ENCODE data around the gene GRIK4. TPM values are rescaled to one million over a fixed set of nuclear protein-coding genes. Genes with fewer than 3 reads are reported as not detected.
"Not testable (repeated sequence)": the region's sequence is repeated elsewhere in the genome, so short reads cannot be mapped to it uniquely, and the experiment has no call there.

GRIK4 gene
- total and polyA plus RNA-seq, 8 donors = 0.02 TPM; not detected in 7

DNA sequence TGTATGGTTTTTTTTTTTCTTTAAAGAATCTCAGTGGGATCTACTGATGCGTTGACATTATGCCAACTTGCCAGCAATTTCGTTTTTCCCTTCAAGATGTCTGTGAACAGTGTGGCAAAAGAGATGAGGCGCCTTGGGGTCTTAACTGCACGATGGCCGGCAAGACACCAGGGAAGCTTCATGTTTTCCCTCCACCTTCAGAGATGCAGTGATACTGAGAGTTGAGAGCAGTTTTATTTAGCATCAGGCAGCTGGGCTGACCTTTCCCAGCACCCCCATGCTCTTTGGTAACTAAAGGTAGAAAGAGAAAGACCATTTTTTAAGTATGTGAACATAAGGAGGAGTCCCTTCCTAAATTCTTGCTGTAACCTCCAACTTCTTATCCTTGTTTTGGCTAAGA is 11.7 kb upstream of the GRIK4 start:
- TF ChIP-seq, protein P1, sequence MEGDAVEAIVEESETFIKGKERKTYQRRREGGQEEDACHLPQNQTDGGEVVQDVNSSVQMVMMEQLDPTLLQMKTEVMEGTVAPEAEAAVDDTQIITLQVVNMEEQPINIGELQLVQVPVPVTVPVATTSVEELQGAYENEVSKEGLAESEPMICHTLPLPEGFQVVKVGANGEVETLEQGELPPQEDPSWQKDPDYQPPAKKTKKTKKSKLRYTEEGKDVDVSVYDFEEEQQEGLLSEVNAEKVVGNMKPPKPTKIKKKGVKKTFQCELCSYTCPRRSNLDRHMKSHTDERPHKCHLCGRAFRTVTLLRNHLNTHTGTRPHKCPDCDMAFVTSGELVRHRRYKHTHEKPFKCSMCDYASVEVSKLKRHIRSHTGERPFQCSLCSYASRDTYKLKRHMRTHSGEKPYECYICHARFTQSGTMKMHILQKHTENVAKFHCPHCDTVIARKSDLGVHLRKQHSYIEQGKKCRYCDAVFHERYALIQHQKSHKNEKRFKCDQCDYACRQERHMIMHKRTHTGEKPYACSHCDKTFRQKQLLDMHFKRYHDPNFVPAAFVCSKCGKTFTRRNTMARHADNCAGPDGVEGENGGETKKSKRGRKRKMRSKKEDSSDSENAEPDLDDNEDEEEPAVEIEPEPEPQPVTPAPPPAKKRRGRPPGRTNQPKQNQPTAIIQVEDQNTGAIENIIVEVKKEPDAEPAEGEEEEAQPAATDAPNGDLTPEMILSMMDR (IDR thresholded peaks at IDR 0.05) = no peak
- Histone ChIP-seq H3K27me3 (peaks cover 0 to 14% (median 0%) of the 10 kb centered on the region in 4 donors), H3K4me1 (no peaks in the 10 kb centered on the region), H3K9me3 (no peaks in the 10 kb centered on the region), H3K4me3 (no peak overlapping the region), H3K36me3 (no peaks in the 10 kb centered on the region), H3K27ac (no peak overlapping the region)
- ATAC-seq = no peak
- FAIRE-seq = no peak
- no peak for DNase-seq
- 66 to 79% methylated on average over 5 of the region's 5 CpGs for WGBS, 2 donors
- intact Hi-C loops (cut with DNase I) = no loop called here

DNA sequence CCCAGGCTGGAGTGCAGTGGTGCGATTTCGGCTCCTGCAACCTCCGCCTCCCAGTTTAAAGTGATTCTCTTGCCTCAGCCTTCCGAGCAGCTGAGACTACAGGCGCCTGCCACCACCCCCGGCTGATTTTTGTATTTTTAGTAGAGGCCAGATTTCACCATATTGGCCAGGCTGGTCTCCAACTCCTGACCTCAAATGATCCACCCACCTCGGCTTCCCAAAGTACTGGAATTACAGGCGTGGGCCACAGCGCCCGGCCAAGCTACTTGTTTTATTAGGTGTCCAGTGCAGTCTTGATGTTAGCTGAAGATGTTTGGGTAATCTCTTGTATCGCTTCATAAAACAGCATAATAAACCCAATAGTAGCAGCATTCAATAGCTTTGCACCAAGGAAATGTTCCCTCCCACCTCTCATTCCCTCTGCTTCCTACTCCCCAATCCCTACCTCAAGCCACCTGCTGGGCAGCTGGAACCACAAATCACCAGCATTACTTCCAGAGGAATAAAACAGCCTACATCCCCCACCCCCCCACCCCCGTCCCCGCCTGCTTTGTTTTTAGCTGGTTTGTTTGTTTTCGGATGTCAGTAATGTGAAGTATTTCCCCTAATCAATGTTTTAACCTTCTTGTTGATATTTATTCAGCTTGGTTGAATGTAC is 11.0 kb upstream of the GRIK4 start:
- DNase-seq = no peak
- 54% methylated on average over 14 of the region's 14 CpGs for WGBS, 2 donors
- intact Hi-C loops (cut with DNase I) = no loop called here

DNA sequence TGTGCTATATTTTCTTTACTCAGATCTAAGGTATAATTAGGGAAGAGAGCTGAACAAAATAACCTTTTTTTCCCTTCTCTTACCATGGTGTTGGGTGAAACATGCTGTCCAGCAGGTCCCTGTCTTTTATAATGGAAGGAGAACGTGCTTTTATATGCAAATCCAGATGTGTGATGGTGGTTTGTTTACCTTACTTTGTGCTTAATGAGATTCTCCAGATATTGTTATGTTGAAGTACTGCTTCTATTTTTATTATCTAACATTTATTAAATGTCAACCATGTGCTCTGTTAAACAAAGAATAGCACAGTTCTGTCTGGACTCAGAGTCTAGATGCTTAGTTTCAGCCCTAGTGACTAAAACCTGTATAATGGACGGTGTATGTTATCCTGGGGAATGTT is 10.1 kb upstream of the GRIK4 start:
- no peak for FAIRE-seq
- WGBS, 2 donors = 32 to 33% methylated on average over 2 of the region's 2 CpGs
- H3K36me3 ChIP-seq = no peaks in the 10 kb centered on the region
- H3K4me3 ChIP-seq = no peak overlapping the region
- DNase-seq = no peak
- ATAC-seq = no peak
- no peaks in the 10 kb centered on the region for H3K9me3 ChIP-seq
- intact Hi-C loops (cut with DNase I) = no loop called here
- H3K27me3 ChIP-seq = peaks cover 0 to 28% (median 0%) of the 10 kb centered on the region in 4 donors
- H3K27ac ChIP-seq = no peak overlapping the region
- H3K4me1 ChIP-seq = no peaks in the 10 kb centered on the region
- TF ChIP-seq, protein P1 (IDR thresholded peaks at IDR 0.05) = no peak

More for the DNA sequence above, 11.0 kb upstream of the GRIK4 start:
- H3K27ac ChIP-seq = no peak overlapping the region
- H3K4me3 ChIP-seq = no peak overlapping the region
- FAIRE-seq (no peak), ATAC-seq (no peak)
- H3K4me1 ChIP-seq = no peaks in the 10 kb centered on the region
- H3K36me3 ChIP-seq = no peaks in the 10 kb centered on the region
- TF ChIP-seq, protein P1 (IDR thresholded peaks at IDR 0.05) = no peak
- peaks cover 0 to 20% (median 0%) of the 10 kb centered on the region in 4 donors for H3K27me3 ChIP-seq
- no peaks in the 10 kb centered on the region for H3K9me3 ChIP-seq

DNA sequence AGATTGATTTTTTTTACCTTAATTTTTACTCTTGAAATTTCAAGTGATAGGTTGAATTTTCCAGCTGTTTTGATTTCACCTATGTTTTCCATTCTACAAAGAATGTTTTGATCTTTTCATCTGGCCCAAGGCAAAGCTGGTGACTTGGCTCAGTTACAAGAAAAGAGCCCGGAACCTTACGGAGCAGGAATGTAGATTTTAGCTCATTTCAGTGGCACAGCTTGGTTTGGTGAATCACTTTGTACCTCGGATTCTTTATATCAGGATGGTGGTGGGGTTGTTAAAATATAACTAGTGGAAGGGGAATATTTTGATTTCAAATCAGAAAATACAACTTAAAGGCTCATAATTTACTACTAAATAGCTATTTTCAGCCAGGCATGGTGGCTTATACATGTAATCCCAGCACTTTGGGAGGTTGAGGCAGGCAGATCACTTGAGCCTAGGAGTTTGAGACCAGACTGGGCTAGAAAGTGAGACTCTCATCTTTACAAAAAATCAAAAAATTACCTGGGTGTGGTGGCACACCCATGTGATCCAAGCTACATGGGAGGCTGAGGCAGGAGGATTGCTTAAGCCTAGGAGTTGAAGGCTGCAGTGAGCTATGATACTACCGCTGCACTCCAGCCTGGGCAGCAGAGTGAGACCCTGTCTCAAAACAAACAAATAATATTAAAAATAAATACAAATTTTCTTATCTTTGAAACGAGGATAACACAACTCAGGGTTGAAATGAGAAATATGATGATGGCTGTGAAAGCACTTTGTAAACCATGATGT is 9.4 kb upstream of the GRIK4 start:
- intact Hi-C loops (cut with DNase I) = no loop called here
- no peaks in the 10 kb centered on the region for H3K4me1 ChIP-seq
- no peaks in the 10 kb centered on the region for H3K9me3 ChIP-seq
- H3K27me3 ChIP-seq = peaks cover 0 to 28% (median 2%) of the 10 kb centered on the region in 4 donors
- H3K4me3 ChIP-seq = no peak overlapping the region
- H3K27ac ChIP-seq = no peak overlapping the region
- DNase-seq (no peak), ATAC-seq (no peak), FAIRE-seq (no peak)
- TF ChIP-seq, protein P1 (IDR thresholded peaks at IDR 0.05) = no peak
- no peaks in the 10 kb centered on the region for H3K36me3 ChIP-seq
- 27 to 41% methylated on average over 5 of the region's 5 CpGs for WGBS, 2 donors

DNA sequence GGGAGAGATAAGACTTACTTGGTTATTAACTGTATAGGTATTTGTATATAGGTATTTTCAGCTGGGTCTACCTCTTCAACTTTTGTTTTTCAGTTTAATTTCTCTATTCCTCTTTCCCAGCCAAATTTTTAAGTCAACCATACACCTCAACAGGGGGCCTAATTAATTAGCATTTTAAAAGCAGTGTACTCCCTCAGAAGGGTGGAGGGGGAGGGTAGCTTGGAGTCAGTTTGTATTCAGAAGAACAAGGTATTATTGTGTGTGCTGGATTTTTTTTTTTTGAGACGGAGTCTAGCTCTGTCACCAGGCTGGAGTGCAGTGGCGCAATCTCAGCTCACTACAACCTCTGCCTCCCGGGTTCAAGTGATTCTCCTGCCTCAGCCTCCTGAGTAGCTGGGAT is 8.0 kb upstream of the GRIK4 start:
- H3K9me3 ChIP-seq; H3K4me1 ChIP-seq; intact Hi-C loops (cut with DNase I); H3K27ac ChIP-seq; FAIRE-seq; H3K36me3 ChIP-seq; H3K4me3 ChIP-seq; ATAC-seq; DNase-seq: not testable (repeated sequence)
- peaks cover 0 to 32% (median 2%) of the 10 kb centered on the region in 4 donors for H3K27me3 ChIP-seq
- 38 to 54% methylated on average over 3 of the region's 3 CpGs for WGBS, 2 donors

Data from pancreas (tissue), 10 donors.